Urinary bladder (tissue), 4 donors: ENCODE measurements around the gene TCAF1. TPM values are rescaled to one million over a fixed set of nuclear protein-coding genes. Genes with fewer than 3 reads are reported as not detected.
A peak's percentile ranks its signal among the peaks of the same experiment; 100 is the strongest.
"Not testable (repeated sequence)": the region's sequence is repeated elsewhere in the genome, so short reads cannot be mapped to it uniquely, and the experiment has no call there.

ENCODE experiments used
- DNase-seq: peaks from one replicate; pipeline ENCODE4 v3.0.0-alpha.2; 2015; ENCODE audit errors: extremely low spot score
- H3K27ac ChIP-seq: one replicate; pipeline ENCODE4 v1.5.1; 2013; ENCODE audit warnings: low read depth, mild to moderate bottlenecking, moderate library complexity
- H3K36me3 ChIP-seq: one replicate; pipeline ENCODE4 v1.6.1; 2013; ENCODE audit warnings: mild to moderate bottlenecking, moderate library complexity; ENCODE audit not compliant: insufficient read depth
- H3K4me1 ChIP-seq: one replicate; pipeline ENCODE4 v1.6.1; 2013; ENCODE audit warnings: mild to moderate bottlenecking, moderate library complexity; ENCODE audit not compliant: insufficient read depth
- H3K4me3 ChIP-seq: one replicate; pipeline ENCODE4 v1.5.1; 2013; ENCODE audit warnings: low read depth, low read length
- WGBS: extraction: QIAGEN DNeasy Blood & Tissue Kit; methylation state at CpG from one replicate; pipeline ENCODE4 v1.1.7; 2013; 5-methylcytosine and 5-hydroxymethylcytosine counted together
- polyA plus RNA-seq: library from polyadenylated mRNA; stranded (reverse); fragments of 200-250 nt; gene quantifications from one replicate; pipeline ENCODE4 v1.2.3, GENCODE V29; 2013
- total RNA-seq: library from RNA; depleted of rRNA; stranded (reverse); fragments of >200 nt; gene quantifications from one replicate; pipeline ENCODE4 v1.2.3, GENCODE V29; 2014
- donor health status: healthy with polysubstance abuse.
- donor health status: healthy.

Gene TCAF1
- total and polyA plus RNA-seq, 2 donors = 27.3 to 67.0 TPM

DNA sequence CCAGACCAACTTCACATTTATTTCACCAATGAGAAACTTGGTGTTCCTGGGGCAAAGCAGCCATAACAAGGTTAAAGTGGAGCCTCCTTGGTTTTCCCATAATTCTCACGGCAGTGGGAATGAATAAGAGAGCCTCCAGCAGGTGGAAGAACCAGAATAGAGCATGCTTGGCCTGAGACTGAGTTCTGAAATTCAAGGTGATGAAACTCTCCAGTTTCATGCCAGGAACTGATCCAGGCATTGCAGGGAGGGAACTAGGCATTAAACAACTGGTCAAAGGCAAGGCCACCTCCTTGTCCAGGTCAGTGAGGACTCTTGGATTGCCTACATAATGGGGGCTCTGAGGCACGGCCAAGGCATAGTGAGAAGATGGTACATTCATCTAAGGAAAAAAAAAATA, 44.0 kb downstream of the TCAF1 start:
- no CpG with 5 or more reads among the region's 2 CpGs for WGBS
- not testable (repeated sequence) for DNase-seq

GRCh38 chr7:143855443-143855842, 46.5 kb downstream of the TCAF1 start:
- not testable (repeated sequence) for H3K27ac ChIP-seq, DNase-seq, H3K36me3 ChIP-seq, H3K4me1 ChIP-seq, H3K4me3 ChIP-seq
- WGBS = no CpG with 5 or more reads among the region's 1 CpG

More for the DNA sequence above, 44.0 kb downstream of the TCAF1 start:
- not testable (repeated sequence) for H3K36me3 ChIP-seq, H3K4me3 ChIP-seq, H3K4me1 ChIP-seq, H3K27ac ChIP-seq

- no peak overlapping the region for H3K27ac ChIP-seq
- peaks cover 4% of the 10 kb centered on the region for H3K36me3 ChIP-seq
- WGBS = 88% methylated on average over 2 of the region's 2 CpGs
- H3K4me1 ChIP-seq = no peaks in the 10 kb centered on the region
- DNase-seq = no peak
- H3K4me3 ChIP-seq = no peak overlapping the region
Observed at GRCh38 chr7:143850682-143851081, 51.3 kb downstream of the TCAF1 start.

- DNase-seq = no peak
- Histone ChIP-seq H3K4me3 (no peak overlapping the region), H3K27ac (no peak overlapping the region), H3K36me3 (peaks cover 4% of the 10 kb centered on the region), H3K4me1 (no peaks in the 10 kb centered on the region)
- 82% methylated on average over 3 of the region's 3 CpGs for WGBS
Observed at GRCh38 chr7:143849785-143850479, 52.0 kb downstream of the TCAF1 start.

DNA sequence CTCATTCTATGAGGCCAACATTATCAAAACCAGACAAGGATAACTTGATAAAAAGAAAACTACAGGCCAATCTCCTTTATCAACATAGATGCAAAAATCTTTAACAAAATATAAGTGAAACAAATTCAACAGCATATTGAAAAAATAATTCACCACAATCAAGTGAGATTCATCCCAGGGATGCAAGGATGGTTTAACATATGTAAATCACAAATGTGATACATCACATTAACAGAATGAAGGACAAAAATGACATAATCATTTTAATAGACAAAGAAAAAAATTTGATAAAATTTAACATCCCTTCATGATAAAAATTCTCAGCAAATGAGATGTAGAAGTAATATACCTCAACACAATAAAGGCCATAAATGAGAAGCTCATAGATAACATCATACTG, 53.8 kb downstream of the TCAF1 start:
- DNase-seq = no peak
- H3K4me3 ChIP-seq = no peak overlapping the region
- H3K27ac ChIP-seq = no peak overlapping the region
- peaks cover 4% of the 10 kb centered on the region for H3K36me3 ChIP-seq
- H3K4me1 ChIP-seq = no peaks in the 10 kb centered on the region

DNA sequence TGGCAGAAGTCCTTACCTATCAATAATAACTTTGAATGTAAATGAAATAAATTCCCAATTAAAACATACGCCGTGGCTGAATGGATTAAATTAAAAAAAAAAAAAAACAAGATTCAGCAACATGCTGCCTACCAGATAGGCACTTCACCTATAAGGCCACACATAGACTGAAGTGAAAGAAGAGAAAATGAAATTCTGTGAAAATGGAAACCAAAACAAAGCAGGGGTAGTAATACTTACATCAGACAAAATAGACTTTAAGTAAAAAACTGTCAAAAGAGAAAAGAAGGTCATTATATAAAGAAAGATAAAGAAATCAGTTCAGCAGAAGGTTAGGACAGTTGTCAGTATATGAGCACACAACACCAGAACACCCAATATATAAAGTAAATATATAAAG, 55.3 kb downstream of the TCAF1 start:
- WGBS = 98% methylated on average over 2 of the region's 2 CpGs
- no peaks in the 10 kb centered on the region for H3K4me1 ChIP-seq
- H3K36me3 ChIP-seq = peaks cover 4% of the 10 kb centered on the region
- H3K4me3 ChIP-seq = no peak overlapping the region
- H3K27ac ChIP-seq = no peak overlapping the region
- DNase-seq = no peak

GRCh38 chr7:143841696-143842095, 60.3 kb downstream of the TCAF1 start:
- DNase-seq, H3K27ac ChIP-seq, H3K4me3 ChIP-seq, H3K4me1 ChIP-seq, H3K36me3 ChIP-seq: not testable (repeated sequence)
- WGBS = 89% methylated on average over 3 of the region's 5 CpGs

GRCh38 chr7:143840062-143840461, 61.9 kb downstream of the TCAF1 start:
- not testable (repeated sequence) for H3K4me3 ChIP-seq, DNase-seq, H3K4me1 ChIP-seq, H3K36me3 ChIP-seq, H3K27ac ChIP-seq
- no CpG with 5 or more reads among the region's 1 CpG for WGBS

- whole genome bisulfite sequencing = under 1% methylated on average over 14 of the region's 24 CpGs
- H3K27ac ChIP-seq, H3K4me1 ChIP-seq, H3K36me3 ChIP-seq, H3K4me3 ChIP-seq, DNase-seq: not testable (repeated sequence)
Observed at GRCh38 chr7:143837223-143837622, 64.8 kb downstream of the TCAF1 start.

- not testable (repeated sequence) for H3K27ac ChIP-seq, DNase-seq, H3K36me3 ChIP-seq, H3K4me1 ChIP-seq
- peak overlapping the region; percentile 26 for H3K4me3 ChIP-seq
- under 1% methylated on average over 18 of the region's 38 CpGs for WGBS
Observed at GRCh38 chr7:143836622-143837021, 65.4 kb downstream of the TCAF1 start.

DNA sequence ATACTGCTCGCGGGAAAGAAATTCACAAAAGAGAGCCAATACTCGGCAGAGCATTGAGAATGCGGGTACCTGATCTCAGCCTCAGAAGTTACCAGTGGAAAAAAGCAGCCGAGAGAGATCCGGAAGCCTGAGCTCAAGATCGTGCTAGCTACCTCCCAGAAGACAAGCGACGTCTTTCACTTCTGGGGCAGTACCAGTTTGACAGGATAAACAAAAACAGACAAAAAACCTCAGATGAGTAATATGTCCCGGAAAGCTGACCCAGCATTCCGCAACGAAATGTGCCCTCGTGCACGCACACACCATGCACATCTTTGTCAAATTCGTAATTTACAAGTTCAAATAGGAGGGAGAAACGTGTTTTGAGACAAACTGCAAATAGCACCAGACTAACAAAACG, 65.9 kb downstream of the TCAF1 start:
- DNase-seq, H3K4me1 ChIP-seq, H3K27ac ChIP-seq, H3K36me3 ChIP-seq, H3K4me3 ChIP-seq: not testable (repeated sequence)
- WGBS = no CpG with 5 or more reads among the region's 17 CpGs

- H3K27ac ChIP-seq, H3K36me3 ChIP-seq, H3K4me1 ChIP-seq, DNase-seq, H3K4me3 ChIP-seq: not testable (repeated sequence)
- WGBS = no CpG with 5 or more reads among the region's 5 CpGs
Observed at GRCh38 chr7:143826578-143826977, 75.4 kb downstream of the TCAF1 start.

DNA sequence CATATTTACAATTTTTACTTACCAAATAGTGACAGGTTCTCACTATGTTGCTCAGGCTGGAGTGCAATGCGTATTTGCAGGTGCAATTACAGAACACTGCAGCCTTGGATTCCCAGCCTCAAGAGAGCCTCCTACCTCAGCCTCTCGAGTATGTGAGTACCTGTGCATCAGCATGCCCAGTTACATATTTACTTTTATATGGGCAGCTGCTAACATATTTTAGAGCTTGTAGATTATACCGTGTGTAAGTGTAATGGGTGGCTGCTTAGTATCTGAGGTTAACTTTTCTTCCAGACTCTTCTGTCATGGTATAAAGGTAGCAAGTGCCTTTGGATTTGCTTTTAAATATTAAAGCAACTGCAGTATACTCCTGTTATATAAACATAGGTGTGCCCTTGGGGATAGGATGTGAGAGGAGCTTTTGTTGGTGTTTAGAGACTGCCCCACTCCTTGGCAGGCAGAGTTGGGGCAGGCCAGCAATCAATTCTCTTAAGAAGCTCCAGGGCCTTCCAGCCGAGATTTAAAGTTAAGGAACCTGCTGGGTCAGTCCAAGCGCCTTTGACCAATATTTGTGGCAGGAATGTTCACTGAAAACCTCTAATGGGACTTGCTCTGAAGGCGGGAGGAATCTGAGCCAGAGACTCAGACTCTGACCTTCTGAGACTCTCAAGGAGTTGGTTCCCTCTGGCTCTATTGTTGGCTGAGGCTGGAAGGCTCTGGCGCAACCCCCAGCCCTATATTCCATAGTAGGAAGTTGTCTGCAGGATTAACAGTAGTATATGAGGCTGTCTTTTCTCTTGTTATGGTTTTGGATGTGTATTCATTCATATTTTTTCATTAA, 77.5 kb downstream of the TCAF1 start:
- not testable (repeated sequence) for H3K4me3 ChIP-seq, H3K27ac ChIP-seq, DNase-seq, H3K4me1 ChIP-seq, H3K36me3 ChIP-seq
- WGBS = no CpG with 5 or more reads among the region's 7 CpGs

GRCh38 chr7:143823634-143824294, 78.2 kb downstream of the TCAF1 start:
- no CpG with 5 or more reads among the region's 3 CpGs for WGBS
- H3K27ac ChIP-seq, H3K4me1 ChIP-seq, H3K36me3 ChIP-seq, DNase-seq, H3K4me3 ChIP-seq: not testable (repeated sequence)
